ENCODE measurements around the gene HMGCL. TPM values are rescaled to one million over a fixed set of nuclear protein-coding genes. Genes with fewer than 3 reads are reported as not detected.
"Not testable (repeated sequence)": the region's sequence is repeated elsewhere in the genome, so short reads cannot be mapped to it uniquely, and the experiment has no call there.

HMGCL gene
- total RNA-seq, 1 donor from 2014 or later: 30.3 TPM

DNA sequence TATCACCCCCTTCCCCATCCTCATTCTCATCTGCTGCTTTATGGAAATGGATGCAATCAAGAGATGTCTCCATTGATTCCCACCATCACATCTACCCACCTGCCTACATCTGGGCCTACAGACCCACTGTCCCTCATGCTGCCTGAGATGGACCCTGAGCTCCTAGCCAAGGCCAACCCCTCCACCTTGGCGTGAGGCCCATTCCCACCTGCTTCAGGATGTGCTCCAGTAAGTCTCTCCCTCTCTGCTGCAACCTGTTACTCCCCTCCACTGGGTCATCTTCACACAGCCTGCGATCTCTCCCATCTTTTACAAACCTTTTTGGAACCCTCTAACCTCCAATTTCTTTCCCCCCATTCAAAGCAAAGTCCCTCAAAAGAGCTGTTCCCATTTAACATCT lies 20.2 kb downstream of the HMGCL start:
- no peak overlapping the region for H3K27ac Mint-ChIP-seq
- no peak for DNase-seq (ENCODE audit: low spot score, unreplicated experiment)
- peaks cover 5% of the 10 kb centered on the region for H3K4me1 Mint-ChIP-seq (ENCODE audit: low read depth)
- no peak overlapping the region for H3K4me3 Mint-ChIP-seq (ENCODE audit: low read depth)
- H3K27me3 Mint-ChIP-seq: no peaks in the 10 kb centered on the region
- H3K9me3 Mint-ChIP-seq (ENCODE audit: low read depth): no peaks in the 10 kb centered on the region
- TF ChIP-seq CTCF (IDR thresholded peaks at IDR 0.05; ENCODE audit: unreplicated experiment): no peak
- H3K36me3 Mint-ChIP-seq (ENCODE audit: insufficient read depth): peaks cover 14% of the 10 kb centered on the region

DNA sequence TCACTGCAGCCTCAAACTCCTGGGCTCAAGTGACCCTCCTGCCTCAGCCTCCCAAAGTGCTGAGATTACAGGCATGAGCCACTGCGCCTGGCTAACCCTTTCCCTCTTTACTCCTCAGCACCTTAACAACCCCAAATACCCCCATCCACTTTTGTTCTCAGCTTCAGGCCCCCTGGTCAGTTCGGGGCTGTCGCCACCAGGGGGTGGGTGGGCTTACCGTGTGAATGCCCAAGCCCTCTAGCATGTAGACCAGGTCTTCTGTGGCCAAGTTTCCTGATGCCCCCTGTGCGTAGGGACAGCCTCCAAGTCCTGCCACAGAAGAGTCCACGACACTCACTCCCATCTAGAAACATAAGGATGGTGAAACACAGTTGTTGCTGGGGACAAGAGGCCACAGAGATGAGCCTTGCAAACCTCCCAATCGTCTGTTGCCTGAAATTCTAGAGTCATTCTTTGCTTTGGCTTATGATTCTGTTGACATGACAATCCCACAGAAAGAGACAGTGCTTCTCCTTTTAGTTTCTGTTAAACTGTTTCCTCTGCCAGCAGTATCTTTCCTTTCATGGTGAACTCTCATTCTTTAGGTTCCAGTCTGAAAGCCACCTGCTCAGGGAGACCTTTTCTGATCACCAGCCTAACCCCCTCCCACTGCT lies 20.9 kb downstream of the HMGCL start:
- no peak for DNase-seq (ENCODE audit: low spot score, unreplicated experiment)
- no peak overlapping the region for H3K27ac Mint-ChIP-seq
- H3K36me3 Mint-ChIP-seq (ENCODE audit: insufficient read depth): peaks cover 14% of the 10 kb centered on the region
- H3K9me3 Mint-ChIP-seq (ENCODE audit: low read depth): no peaks in the 10 kb centered on the region
- H3K4me3 Mint-ChIP-seq (ENCODE audit: low read depth): no peak overlapping the region
- H3K27me3 Mint-ChIP-seq: no peaks in the 10 kb centered on the region
- TF ChIP-seq CTCF (IDR thresholded peaks at IDR 0.05; ENCODE audit: unreplicated experiment): peak; percentile 43
- peaks cover 8% of the 10 kb centered on the region for H3K4me1 Mint-ChIP-seq (ENCODE audit: low read depth)

GRCh38 chr1:23803674-23804073 lies 21.6 kb downstream of the HMGCL start:
- H3K9me3 Mint-ChIP-seq (ENCODE audit: low read depth): no peaks in the 10 kb centered on the region
- H3K27me3 Mint-ChIP-seq: no peaks in the 10 kb centered on the region
- H3K27ac Mint-ChIP-seq: no peak overlapping the region
- no peak overlapping the region for H3K4me3 Mint-ChIP-seq (ENCODE audit: low read depth)
- no peak for TF ChIP-seq CTCF (IDR thresholded peaks at IDR 0.05; ENCODE audit: unreplicated experiment)
- DNase-seq (ENCODE audit: low spot score, unreplicated experiment): no peak
- H3K36me3 Mint-ChIP-seq (ENCODE audit: insufficient read depth): peaks cover 14% of the 10 kb centered on the region
- peaks cover 11% of the 10 kb centered on the region for H3K4me1 Mint-ChIP-seq (ENCODE audit: low read depth)

GRCh38 chr1:23802809-23803342 lies 22.4 kb downstream of the HMGCL start:
- peaks cover 13% of the 10 kb centered on the region for H3K36me3 Mint-ChIP-seq (ENCODE audit: insufficient read depth)
- peaks cover 13% of the 10 kb centered on the region for H3K4me1 Mint-ChIP-seq (ENCODE audit: low read depth)
- DNase-seq (ENCODE audit: low spot score, unreplicated experiment); H3K9me3 Mint-ChIP-seq (ENCODE audit: low read depth); H3K27me3 Mint-ChIP-seq; H3K4me3 Mint-ChIP-seq (ENCODE audit: low read depth); H3K27ac Mint-ChIP-seq: not testable (repeated sequence)

DNA sequence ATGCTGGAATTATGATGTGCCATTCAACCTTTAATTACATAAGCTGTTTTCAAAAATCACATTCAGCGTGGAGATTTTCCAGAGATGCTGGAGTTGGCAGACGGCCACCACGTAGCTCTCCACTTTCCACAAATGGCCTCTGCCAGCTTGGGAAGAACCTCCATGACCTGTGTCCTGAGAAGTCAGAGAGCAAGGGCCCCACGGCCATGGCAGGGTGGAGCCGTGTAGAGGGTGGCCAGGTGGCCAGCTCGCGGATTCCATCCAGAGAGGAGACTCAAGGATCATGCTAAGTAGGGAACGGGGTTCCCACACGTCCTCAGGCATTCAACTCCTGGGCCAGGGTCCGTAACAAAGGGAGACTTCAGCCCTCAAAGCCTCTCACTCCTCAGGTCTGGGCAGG lies 23.4 kb downstream of the HMGCL start:
- Mint-ChIP-seq H3K4me1 (ENCODE audit: low read depth) (peaks cover 13% of the 10 kb centered on the region), H3K36me3 (ENCODE audit: insufficient read depth) (peaks cover 9% of the 10 kb centered on the region), H3K27me3 (no peaks in the 10 kb centered on the region), H3K27ac (no peak overlapping the region), H3K4me3 (ENCODE audit: low read depth) (peak overlapping the region; percentile 89), H3K9me3 (ENCODE audit: low read depth) (no peaks in the 10 kb centered on the region)
- DNase-seq (ENCODE audit: low spot score, unreplicated experiment): no peak
- no peak for TF ChIP-seq CTCF (IDR thresholded peaks at IDR 0.05; ENCODE audit: unreplicated experiment)

- peak overlapping the region; percentile 89 for H3K4me3 Mint-ChIP-seq (ENCODE audit: low read depth)
- H3K27ac Mint-ChIP-seq: peak overlapping the region; percentile 95
- no peaks in the 10 kb centered on the region for H3K9me3 Mint-ChIP-seq (ENCODE audit: low read depth)
- peak; percentile 5 for TF ChIP-seq CTCF (IDR thresholded peaks at IDR 0.05; ENCODE audit: unreplicated experiment)
- peaks cover 13% of the 10 kb centered on the region for H3K4me1 Mint-ChIP-seq (ENCODE audit: low read depth)
- peaks cover 9% of the 10 kb centered on the region for H3K36me3 Mint-ChIP-seq (ENCODE audit: insufficient read depth)
- no peak for DNase-seq (ENCODE audit: low spot score, unreplicated experiment)
- H3K27me3 Mint-ChIP-seq: no peaks in the 10 kb centered on the region
These were observed 23.9 kb downstream of the HMGCL start for GRCh38 chr1:23801338-23801748.
